Vagina (tissue), 2 donors: Measurements from ENCODE around the gene ZNF214. TPM values are rescaled to one million over a fixed set of nuclear protein-coding genes. Genes with fewer than 3 reads are reported as not detected.

Experiments
- DNase-seq, 2 donors: peaks; one replicate each; pipeline ENCODE4 v3.0.0-alpha.2; 2017; ENCODE audit errors: extremely low spot score in 2 of 2
- H3K27ac ChIP-seq: fragments of 200-600 bp; sonication (generic); one replicate; pipeline ENCODE4 v1.5.1; 2019
- H3K27me3 ChIP-seq: fragments of 200-600 bp; sonication (generic); one replicate; pipeline ENCODE4 v1.5.1; 2019
- H3K36me3 ChIP-seq, 2 donors: fragments of 200-600 bp; sonication (generic); one replicate each; pipeline ENCODE4 v1.5.1; 2017 to 2019
- H3K4me1 ChIP-seq: fragments of 200-600 bp; sonication (generic); one replicate; pipeline ENCODE4 v1.5.1; 2019
- H3K4me3 ChIP-seq, 2 donors: fragments of 200-600 bp; sonication (generic); 1 replicate in 1 of 2; 2 replicates in 1 of 2; pipeline ENCODE4 v1.5.1; 2016 to 2019
- H3K9me3 ChIP-seq: fragments of 200-600 bp; sonication (generic); one replicate; pipeline ENCODE4 v1.5.1; 2019
- CTCF ChIP-seq, 3 experiments: fragments of 450-650 bp in 2 of 3; fragments of 200-600 bp in 1 of 3; sonication (generic) in 1 of 3; IDR thresholded peaks; one replicate each; pipeline ENCODE4 v1.5.1; 2017 to 2019; ENCODE audit warnings: antibody characterized with exemption in 3 of 3, mild to moderate bottlenecking in 2 of 3, moderate library complexity in 2 of 3
- POLR2A ChIP-seq, 2 donors: fragments of 450-650 bp; IDR thresholded peaks; one replicate each; pipeline ENCODE4 v1.6.1; 2017; ENCODE audit warnings: antibody characterized with exemption in 2 of 2, mild to moderate bottlenecking in 2 of 2, moderate library complexity in 2 of 2
- POLR2AphosphoS5 ChIP-seq, 2 donors: sonication (generic); formaldehyde crosslinking; IDR thresholded peaks; one replicate each; pipeline ENCODE4 v1.9.0; 2017; ENCODE audit warnings: antibody characterized with exemption in 2 of 2, mild to moderate bottlenecking in 2 of 2, low read depth in 1 of 2; ENCODE audit not compliant: insufficient read depth in 1 of 2
- intact Hi-C: fragments of 100-400 bp; cut with DNase I; formaldehyde crosslinking; loops from one replicate; pipeline ENCODE4 v1.15.1; 2023
- total RNA-seq: library from RNA; depleted of rRNA; stranded (reverse); fragments of >200 nt; gene quantifications from one replicate; pipeline ENCODE4 v1.2.3, GENCODE V29; 2016

Gene ZNF214
- total RNA-seq, 1 donor from 2014 or later, result 3.9 TPM

- Histone ChIP-seq H3K4me3 (no peak overlapping the region), H3K36me3 (no peaks in the 10 kb centered on the region), H3K9me3 (no peaks in the 10 kb centered on the region), H3K27ac (no peak overlapping the region), H3K4me1 (no peaks in the 10 kb centered on the region), H3K27me3 (no peaks in the 10 kb centered on the region)
- DNase-seq, result no peak
- intact Hi-C loops, result no loop called here
- TF ChIP-seq POLR2A (IDR thresholded peaks at IDR 0.05) (no peak), POLR2AphosphoS5 (IDR thresholded peaks at IDR 0.05; ENCODE audit: insufficient read depth in 1 of 2, low read depth in 1 of 2) (no peak), CTCF (IDR thresholded peaks at IDR 0.05) (no peak)
Measured at GRCh38 chr11:7014118-7014517, 6.0 kb downstream of the ZNF214 start.

- Histone ChIP-seq H3K4me1 (no peaks in the 10 kb centered on the region), H3K36me3 (peaks cover 0 to 11% of the 10 kb centered on the region in 2 donors), H3K9me3 (no peaks in the 10 kb centered on the region), H3K4me3 (no peak overlapping the region), H3K27me3 (no peaks in the 10 kb centered on the region), H3K27ac (no peak overlapping the region)
- DNase-seq, result no peak
- intact Hi-C loops, result no loop called here
- no peak for TF ChIP-seq POLR2A (IDR thresholded peaks at IDR 0.05)
- no peak for TF ChIP-seq POLR2AphosphoS5 (IDR thresholded peaks at IDR 0.05; ENCODE audit: insufficient read depth in 1 of 2, low read depth in 1 of 2)
- no peak for TF ChIP-seq CTCF (IDR thresholded peaks at IDR 0.05)
Measured at GRCh38 chr11:7004482-7004881, 15.7 kb downstream of the ZNF214 start.

- H3K27ac ChIP-seq, result no peak overlapping the region
- no peak for TF ChIP-seq CTCF (IDR thresholded peaks at IDR 0.05)
- no peak for TF ChIP-seq POLR2A (IDR thresholded peaks at IDR 0.05)
- no peak for TF ChIP-seq POLR2AphosphoS5 (IDR thresholded peaks at IDR 0.05; ENCODE audit: insufficient read depth in 1 of 2, low read depth in 1 of 2)
- intact Hi-C loops, result no loop called here
- peaks cover 0 to 8% of the 10 kb centered on the region in 2 donors for H3K36me3 ChIP-seq
- no peaks in the 10 kb centered on the region for H3K27me3 ChIP-seq
- DNase-seq, result no peak
- H3K9me3 ChIP-seq, result no peaks in the 10 kb centered on the region
- H3K4me1 ChIP-seq, result peaks cover 11% of the 10 kb centered on the region
- no peak overlapping the region for H3K4me3 ChIP-seq
Measured at GRCh38 chr11:6995703-6996102, 24.4 kb downstream of the ZNF214 start.

GRCh38 chr11:6992457-6993417 is 27.4 kb downstream of the ZNF214 start:
- Histone ChIP-seq H3K36me3 (no peaks in the 10 kb centered on the region), H3K4me3 (peak overlapping the region in 1 of 2 donors; percentile 4), H3K4me1 (peaks cover 11% of the 10 kb centered on the region), H3K9me3 (no peaks in the 10 kb centered on the region), H3K27me3 (no peaks in the 10 kb centered on the region), H3K27ac (peak overlapping the region; percentile 58)
- intact Hi-C loops, result no loop called here
- DNase-seq, result no peak
- TF ChIP-seq POLR2A (IDR thresholded peaks at IDR 0.05) (no peak), CTCF (IDR thresholded peaks at IDR 0.05) (no peak), POLR2AphosphoS5 (IDR thresholded peaks at IDR 0.05; ENCODE audit: insufficient read depth in 1 of 2, low read depth in 1 of 2) (peak in 1 of 2 donors; percentile 77)

- H3K4me3 ChIP-seq, result no peak overlapping the region
Measured at GRCh38 chr11:6992026-6992425, 28.1 kb downstream of the ZNF214 start.

More at GRCh38 chr11:6992026-6992425, 28.1 kb downstream of the ZNF214 start:
- TF ChIP-seq POLR2A (IDR thresholded peaks at IDR 0.05) (no peak), POLR2AphosphoS5 (IDR thresholded peaks at IDR 0.05; ENCODE audit: insufficient read depth in 1 of 2, low read depth in 1 of 2) (no peak), CTCF (IDR thresholded peaks at IDR 0.05) (no peak)
- peak overlapping the region; percentile 58 for H3K27ac ChIP-seq
- no peak for DNase-seq
- H3K27me3 ChIP-seq, result no peaks in the 10 kb centered on the region
- no peaks in the 10 kb centered on the region for H3K36me3 ChIP-seq
- intact Hi-C loops, result no loop called here
- H3K9me3 ChIP-seq, result no peaks in the 10 kb centered on the region
- peaks cover 11% of the 10 kb centered on the region for H3K4me1 ChIP-seq
